ENCODE data around the gene KLF6.

KLF6 gene

GRCh38 chr10:3784510-3785250, at the start of gene KLF6:
Gene KLF6 (minus strand): TSS chr10:3785209. CDS start chr10:3785014, 195 bp downstream.
- in situ Hi-C loops (cut with MboI; ENCODE audit: low pct_unique_long_range_greater_than_20kb, low sequenced_read_pairs) = no loop called here
- DNase-seq = no peak

- no peak for DNase-seq
- in situ Hi-C loops (cut with MboI; ENCODE audit: low pct_unique_long_range_greater_than_20kb, low sequenced_read_pairs) = no loop called here
These were observed 49.4 kb upstream of the KLF6 start for GRCh38 chr10:3834404-3834803.

GRCh38 chr10:3833046-3833445, 48.0 kb upstream of the KLF6 start:
- DNase-seq = no peak
- in situ Hi-C loops (cut with MboI; ENCODE audit: low pct_unique_long_range_greater_than_20kb, low sequenced_read_pairs) = no loop called here

GRCh38 chr10:3832022-3832786, 47.2 kb upstream of the KLF6 start:
- in situ Hi-C loops (cut with MboI; ENCODE audit: low pct_unique_long_range_greater_than_20kb, low sequenced_read_pairs) = no loop called here
- no peak for DNase-seq

- in situ Hi-C loops (cut with MboI; ENCODE audit: low pct_unique_long_range_greater_than_20kb, low sequenced_read_pairs) = no loop called here
- no peak for DNase-seq
These were observed 46.6 kb upstream of the KLF6 start for GRCh38 chr10:3831608-3832007.

- in situ Hi-C loops (cut with MboI; ENCODE audit: low pct_unique_long_range_greater_than_20kb, low sequenced_read_pairs) = no loop called here
- no peak for DNase-seq
These were observed 45.9 kb upstream of the KLF6 start for GRCh38 chr10:3830946-3831345.

- DNase-seq = no peak
- in situ Hi-C loops (cut with MboI; ENCODE audit: low pct_unique_long_range_greater_than_20kb, low sequenced_read_pairs) = no loop called here
These were observed 44.4 kb upstream of the KLF6 start for GRCh38 chr10:3829156-3830050.

GRCh38 chr10:3828404-3829155, 43.6 kb upstream of the KLF6 start:
- in situ Hi-C loops (cut with MboI; ENCODE audit: low pct_unique_long_range_greater_than_20kb, low sequenced_read_pairs) = no loop called here
- peak; percentile 54 for DNase-seq

GRCh38 chr10:3827768-3828403, 42.9 kb upstream of the KLF6 start:
- in situ Hi-C loops (cut with MboI; ENCODE audit: low pct_unique_long_range_greater_than_20kb, low sequenced_read_pairs) = no loop called here
- no peak for DNase-seq

GRCh38 chr10:3827266-3827665, 42.3 kb upstream of the KLF6 start:
- in situ Hi-C loops (cut with MboI; ENCODE audit: low pct_unique_long_range_greater_than_20kb, low sequenced_read_pairs) = no loop called here
- no peak for DNase-seq

- DNase-seq = no peak
- in situ Hi-C loops (cut with MboI; ENCODE audit: low pct_unique_long_range_greater_than_20kb, low sequenced_read_pairs) = no loop called here
These were observed 40.9 kb upstream of the KLF6 start for GRCh38 chr10:3825862-3826351.

- in situ Hi-C loops (cut with MboI; ENCODE audit: low pct_unique_long_range_greater_than_20kb, low sequenced_read_pairs) = no loop called here
- DNase-seq = no peak
These were observed 40.2 kb upstream of the KLF6 start for GRCh38 chr10:3825244-3825643.

GRCh38 chr10:3822541-3823330, 37.7 kb upstream of the KLF6 start:
- no peak for DNase-seq
- in situ Hi-C loops (cut with MboI; ENCODE audit: low pct_unique_long_range_greater_than_20kb, low sequenced_read_pairs) = no loop called here

- in situ Hi-C loops (cut with MboI; ENCODE audit: low pct_unique_long_range_greater_than_20kb, low sequenced_read_pairs) = no loop called here
- no peak for DNase-seq
These were observed 35.2 kb upstream of the KLF6 start for GRCh38 chr10:3820255-3820654.

- in situ Hi-C loops (cut with MboI; ENCODE audit: low pct_unique_long_range_greater_than_20kb, low sequenced_read_pairs) = no loop called here
- DNase-seq = no peak
These were observed 32.0 kb upstream of the KLF6 start for GRCh38 chr10:3816995-3817394.

GRCh38 chr10:3814838-3815220, 29.8 kb upstream of the KLF6 start:
- DNase-seq = no peak
- in situ Hi-C loops (cut with MboI; ENCODE audit: low pct_unique_long_range_greater_than_20kb, low sequenced_read_pairs) = no loop called here

GRCh38 chr10:3813986-3814837, 29.2 kb upstream of the KLF6 start:
- DNase-seq = no peak
- in situ Hi-C loops (cut with MboI; ENCODE audit: low pct_unique_long_range_greater_than_20kb, low sequenced_read_pairs) = no loop called here

Measured in KBM-7 (cell line).